K562 (cell line): ENCODE measurements around the gene PRMT2. TPM values are rescaled to one million over a fixed set of nuclear protein-coding genes. Genes with fewer than 3 reads are reported as not detected.

Source experiments
- ARID1B ChIP-seq: fragments of 450-650 bp; IDR thresholded peaks from 2 replicates; pipeline ENCODE4 v1.6.1; 2016; ENCODE audit warnings: antibody characterized with exemption, mild to moderate bottlenecking, inconsistent platforms
- DPF2 ChIP-seq: fragments of 450-650 bp; IDR thresholded peaks from 2 replicates; pipeline ENCODE4 v1.6.1; 2016
- HEY1 ChIP-seq: fragments of 250-450 bp; sonication (Bioruptor Pico); IDR thresholded peaks from 2 replicates; pipeline ENCODE4 v1.5.0; 2020; ENCODE audit warnings: mild to moderate bottlenecking, moderate library complexity, borderline replicate concordance
- HNRNPLL ChIP-seq: fragments of 200-400 bp; formaldehyde crosslinking; IDR thresholded peaks from 2 replicates; pipeline ENCODE4 v1.6.1; 2017; ENCODE audit warnings: low read length, low read depth, mild to moderate bottlenecking; ENCODE audit not compliant: poor library complexity, severe bottlenecking
- MAZ ChIP-seq, 2 experiments: fragments of 450-650 bp in 1 of 2; sonication (generic) in 1 of 2; formaldehyde crosslinking; IDR thresholded peaks in 1 of 2; conservative IDR thresholded peaks in 1 of 2; 2 replicates each; pipeline versions ENCODE4 v1.4.0 to v1.5.0; 2020; ENCODE audit warnings: mild to moderate bottlenecking in 1 of 2, missing genetic modification reagents in 1 of 2
- POU5F1 ChIP-seq: fragments of 150-350 bp; IDR thresholded peaks from 2 replicates; pipeline ENCODE4 v1.6.1; 2014; ENCODE audit warnings: borderline replicate concordance, low read length, low read depth, mild to moderate bottlenecking; ENCODE audit not compliant: partially characterized antibody
- SRF ChIP-seq, 2 experiments: fragments of 250-450, 450-650 bp in 1 of 2; sonication (Bioruptor Pico) in 1 of 2; sonication (generic) in 1 of 2; formaldehyde crosslinking; IDR thresholded peaks; 2 replicates each; pipeline versions ENCODE4 v1.5.0 to v1.5.1; 2020 to 2022; ENCODE audit warnings: mild to moderate bottlenecking in 1 of 2, missing genetic modification reagents in 1 of 2
- TCF7L2 ChIP-seq: fragments of 150-350 bp; IDR thresholded peaks from 2 replicates; pipeline ENCODE4 v1.6.1; 2016; ENCODE audit warnings: low read depth, mild to moderate bottlenecking, low read length, moderate library complexity
- XRCC5 ChIP-seq: fragments of 200-400 bp; formaldehyde crosslinking; IDR thresholded peaks from 2 replicates; pipeline ENCODE4 v1.6.1; 2017; ENCODE audit warnings: low read depth, mild to moderate bottlenecking, low read length
- ZC3H4 ChIP-seq: sonication (generic); formaldehyde crosslinking; IDR thresholded peaks from 2 replicates; pipeline ENCODE4 v1.9.0; 2021; ENCODE audit warnings: missing genetic modification reagents, borderline replicate concordance
- ZNF324 ChIP-seq: fragments of 250-450 bp; sonication (Bioruptor Pico); IDR thresholded peaks from 2 replicates; pipeline ENCODE4 v1.4.0; 2020; ENCODE audit warnings: mild to moderate bottlenecking
- ZNF431 ChIP-seq: sonication (generic); formaldehyde crosslinking; IDR thresholded peaks from 2 replicates; pipeline ENCODE4 v1.8.0; 2022; ENCODE audit warnings: mild to moderate bottlenecking, missing genetic modification reagents
- ZNF584 ChIP-seq: fragments of 200-800 bp; sonication (Bioruptor generic); IDR thresholded peaks from 2 replicates; pipeline ENCODE4 v1.6.1; 2016; ENCODE audit warnings: low read depth, mild to moderate bottlenecking, missing genetic modification characterization, missing compliant biosample characterization
- ZNF79 ChIP-seq: fragments of 250-450 bp; sonication (Bioruptor Pico); IDR thresholded peaks from 2 replicates; pipeline ENCODE4 v1.4.0; 2020; ENCODE audit warnings: low read depth, mild to moderate bottlenecking, moderate library complexity
- polyA plus RNA-seq, 8 experiments: library from polyadenylated mRNA; depleted of rRNA in 4 of 8; stranded (reverse) in 5 of 8; unstranded in 3 of 8; fragments of >200 nt; fragmentation: Nextera tagmentation in 2 of 8; fragmentation: Illumina TruSeq in 1 of 8; extraction: Ambion mirVana in 2 of 8; extraction: Trizol in 1 of 8; gene quantifications; 2 replicates each; pipeline versions ENCODE4 v1.2.1 to v1.2.3, GENCODE V29; 2011 to 2014; ENCODE audit warnings: inconsistent platforms in 1 of 8, missing spikeins in 1 of 8
- total RNA-seq, 7 experiments: library from RNA; depleted of rRNA in 6 of 7; stranded (reverse); fragments of >200 nt in 6 of 7; fragmentation: Illumina TruSeq in 2 of 7; extraction: Trizol in 2 of 7; gene quantifications; 2 replicates each; pipeline versions ENCODE4 v1.2.1 to v1.2.3, GENCODE V29; 2011 to 2021; ENCODE audit warnings: low replicate concordance in 1 of 7
- TF ChIP-seq, protein P1 (sequence below): sonication (generic); formaldehyde crosslinking; IDR thresholded peaks from 2 replicates; pipeline ENCODE4 v1.8.0; 2022; ENCODE audit warnings: missing genetic modification reagents, mild to moderate bottlenecking, borderline replicate concordance
- TF ChIP-seq, protein P2 (sequence below), 2 experiments: fragments of 450-650 bp; IDR thresholded peaks; 2 replicates each; pipeline ENCODE4 v1.6.1; 2016; ENCODE audit warnings: mild to moderate bottlenecking in 2 of 2, borderline replicate concordance in 1 of 2, low read depth in 1 of 2, moderate library complexity in 1 of 2

PRMT2 gene
- total and polyA plus RNA-seq, 9 of the 15 experiments (the other 6 are each of a cell fraction or from before 2014, with no cell fraction given) = 37.2 to 85.7 (median 59.3) TPM

DNA sequence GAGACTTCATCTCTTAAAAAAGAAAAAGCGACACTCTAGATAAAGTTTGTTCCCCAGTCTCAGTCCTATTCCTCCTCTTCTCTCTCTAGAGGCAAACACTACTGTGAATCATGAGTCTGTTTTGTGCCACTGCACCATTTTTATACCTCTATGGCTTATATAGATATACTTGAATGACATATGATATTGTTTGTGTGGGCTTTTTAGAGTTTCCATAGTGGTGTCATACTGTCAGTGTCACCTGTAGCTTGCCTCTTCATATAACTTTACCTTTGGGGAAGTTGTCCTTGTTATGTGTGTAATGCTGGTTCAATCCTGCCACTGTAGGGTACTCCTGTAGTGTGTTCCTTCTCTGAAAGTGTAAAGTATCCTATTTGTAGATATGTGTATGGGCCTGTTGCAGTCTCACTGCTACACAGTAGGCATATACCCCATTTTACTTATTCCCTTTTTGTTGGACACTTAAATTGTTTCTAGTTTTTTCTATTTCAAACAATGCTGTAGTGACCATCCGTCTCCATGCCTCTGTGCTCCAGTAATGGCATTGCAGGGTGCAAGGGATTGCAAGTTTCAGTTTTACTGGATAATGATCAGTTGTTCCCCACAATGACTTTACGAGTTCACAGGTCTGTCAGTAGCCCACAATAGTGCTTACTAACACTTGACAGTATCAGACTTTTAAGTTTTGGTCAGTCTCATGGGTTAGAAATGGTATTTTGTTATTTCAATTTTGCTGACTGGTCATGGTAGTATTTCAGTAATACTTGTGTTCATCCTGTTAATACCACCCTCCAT lies 2.7 kb downstream of the PRMT2 start (continued):
- no peak for TF ChIP-seq TCF7L2
- TF ChIP-seq HNRNPLL = no peak
- no peak for TF ChIP-seq POU5F1
- TF ChIP-seq, protein P1, sequence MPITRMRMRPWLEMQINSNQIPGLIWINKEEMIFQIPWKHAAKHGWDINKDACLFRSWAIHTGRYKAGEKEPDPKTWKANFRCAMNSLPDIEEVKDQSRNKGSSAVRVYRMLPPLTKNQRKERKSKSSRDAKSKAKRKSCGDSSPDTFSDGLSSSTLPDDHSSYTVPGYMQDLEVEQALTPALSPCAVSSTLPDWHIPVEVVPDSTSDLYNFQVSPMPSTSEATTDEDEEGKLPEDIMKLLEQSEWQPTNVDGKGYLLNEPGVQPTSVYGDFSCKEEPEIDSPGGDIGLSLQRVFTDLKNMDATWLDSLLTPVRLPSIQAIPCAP = no peak
- TF ChIP-seq, protein P2, sequence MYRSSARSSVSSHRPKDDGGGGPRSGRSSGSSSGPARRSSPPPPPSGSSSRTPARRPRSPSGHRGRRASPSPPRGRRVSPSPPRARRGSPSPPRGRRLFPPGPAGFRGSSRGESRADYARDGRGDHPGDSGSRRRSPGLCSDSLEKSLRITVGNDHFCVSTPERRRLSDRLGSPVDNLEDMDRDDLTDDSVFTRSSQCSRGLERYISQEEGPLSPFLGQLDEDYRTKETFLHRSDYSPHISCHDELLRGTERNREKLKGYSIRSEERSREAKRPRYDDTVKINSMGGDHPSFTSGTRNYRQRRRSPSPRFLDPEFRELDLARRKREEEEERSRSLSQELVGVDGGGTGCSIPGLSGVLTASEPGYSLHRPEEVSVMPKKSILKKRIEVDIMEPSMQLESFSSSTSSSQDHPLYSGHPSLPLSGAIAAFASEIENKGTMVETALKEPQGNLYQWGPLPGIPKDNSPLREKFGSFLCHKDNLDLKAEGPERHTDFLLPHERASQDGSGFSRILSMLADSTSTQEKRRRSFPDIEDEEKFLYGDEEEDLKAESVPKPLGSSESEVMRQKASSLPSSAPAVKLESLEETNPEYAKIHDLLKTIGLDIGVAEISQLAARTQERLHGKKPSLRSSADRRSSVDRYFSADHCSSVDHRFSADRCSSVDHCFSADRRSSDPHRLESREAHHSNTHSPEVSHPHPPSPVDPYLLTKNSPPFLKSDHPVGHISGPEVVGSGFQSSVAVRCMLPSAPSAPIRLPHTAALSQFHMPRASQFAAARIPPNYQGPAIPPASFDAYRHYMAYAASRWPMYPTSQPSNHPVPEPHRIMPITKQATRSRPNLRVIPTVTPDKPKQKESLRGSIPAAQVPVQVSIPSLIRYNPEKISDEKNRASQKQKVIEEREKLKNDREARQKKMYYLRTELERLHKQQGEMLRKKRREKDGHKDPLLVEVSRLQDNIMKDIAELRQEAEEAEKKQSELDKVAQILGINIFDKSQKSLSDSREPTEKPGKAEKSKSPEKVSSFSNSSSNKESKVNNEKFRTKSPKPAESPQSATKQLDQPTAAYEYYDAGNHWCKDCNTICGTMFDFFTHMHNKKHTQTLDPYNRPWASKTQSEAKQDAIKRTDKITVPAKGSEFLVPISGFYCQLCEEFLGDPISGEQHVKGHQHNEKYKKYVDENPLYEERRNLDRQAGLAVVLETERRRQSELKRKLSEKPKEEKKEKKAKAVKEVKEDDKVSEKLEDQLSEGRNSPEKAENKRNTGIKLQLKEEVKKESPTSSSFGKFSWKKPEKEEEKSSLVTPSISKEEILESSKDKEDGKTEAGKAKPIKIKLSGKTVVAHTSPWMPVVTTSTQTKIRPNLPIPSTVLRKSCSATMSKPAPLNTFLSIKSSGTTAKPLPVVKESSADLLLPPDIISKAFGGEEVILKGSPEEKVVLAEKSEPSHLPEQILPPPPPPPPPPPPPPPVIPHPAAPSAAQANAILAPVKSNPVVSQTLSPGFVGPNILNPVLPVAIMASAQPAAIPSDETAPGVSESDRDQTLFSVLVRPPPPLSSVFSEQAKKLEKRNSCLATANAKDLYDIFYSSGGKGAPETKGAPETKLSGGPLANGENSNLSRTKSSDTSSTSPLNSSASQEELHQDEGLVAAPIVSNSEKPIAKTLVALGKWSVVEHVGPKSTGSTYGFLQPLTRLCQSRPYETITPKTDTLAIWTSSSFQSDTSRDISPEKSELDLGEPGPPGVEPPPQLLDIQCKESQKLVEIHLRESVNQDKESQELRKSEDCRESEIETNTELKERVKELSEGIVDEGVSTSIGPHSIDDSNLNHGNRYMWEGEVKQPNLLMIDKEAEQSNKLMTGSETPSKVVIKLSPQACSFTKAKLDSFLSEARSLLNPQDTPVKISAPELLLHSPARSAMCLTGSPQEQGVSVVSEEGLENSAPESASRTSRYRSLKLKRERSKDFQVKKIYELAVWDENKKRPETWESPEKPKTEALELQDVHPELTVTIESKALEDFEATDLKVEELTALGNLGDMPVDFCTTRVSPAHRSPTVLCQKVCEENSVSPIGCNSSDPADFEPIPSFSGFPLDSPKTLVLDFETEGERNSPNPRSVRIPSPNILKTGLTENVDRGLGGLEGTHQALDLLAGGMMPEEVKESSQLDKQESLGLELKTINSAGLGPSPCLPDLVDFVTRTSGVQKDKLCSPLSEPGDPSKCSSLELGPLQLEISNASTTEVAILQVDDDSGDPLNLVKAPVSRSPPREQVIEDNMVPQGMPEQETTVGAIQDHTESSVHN (IDR thresholded peaks at IDR 0.05; ENCODE audit: borderline replicate concordance in 1 of 2, low read depth in 1 of 2) = peak in 1 of 2 experiments; percentile 21; a peak in 1 of 4 replicates
- TF ChIP-seq XRCC5 = no peak
- TF ChIP-seq SRF (CRISPR knock-in tag; IDR thresholded peaks at IDR 0.05) = no peak
- TF ChIP-seq ZNF324 = no peak
- no peak for TF ChIP-seq ZNF431
- TF ChIP-seq ZC3H4 = no peak
- TF ChIP-seq MAZ (CRISPR knock-in tag; conservative IDR thresholded peaks at IDR 0.05 in 1 of 2, IDR thresholded peaks at IDR 0.05 in 1 of 2) = 0 out of 4 replicates have a peak, but pooled peaks of 1 of the 2 experiments have one; percentile 53
- peak; percentile 63 for TF ChIP-seq ARID1B
- no peak for TF ChIP-seq ZNF79
- no peak for TF ChIP-seq HEY1 (CRISPR knock-in tag)
- TF ChIP-seq DPF2 = peak; percentile 89
- TF ChIP-seq ZNF584 (CRISPR knock-in tag) = no peak
